Heart right ventricle (tissue), 16 donors: ENCODE results near the gene TSHB. TPM values are rescaled to one million over a fixed set of nuclear protein-coding genes. Genes with fewer than 3 reads are reported as not detected.
A peak's percentile ranks its signal among the peaks of the same experiment; 100 is the strongest.

Experiments used
- ATAC-seq, 8 donors: fragments of 200-7000 bp; cut with Tn5 transposase; one replicate each; pipeline ENCODE4 v1.9.1; 2020; ENCODE audit warnings: mild to moderate bottlenecking in 8 of 8, moderate library complexity in 8 of 8, moderate number of reproducible peaks in 1 of 8
- DNase-seq, 2 donors: peaks; one replicate each; pipeline ENCODE4 v3.0.0-alpha.2; 2020
- H3K27ac ChIP-seq, 10 donors: fragments of 200-600 bp; sonication (generic) in 2 of 10; one replicate each; pipeline versions ENCODE4 v1.5.0 to v1.8.0; 2020 to 2022; ENCODE audit warnings: mild to moderate bottlenecking in 3 of 10
- H3K27me3 ChIP-seq, 7 donors: fragments of 200-600 bp; one replicate each; pipeline ENCODE4 v1.8.0; 2021 to 2022; ENCODE audit warnings: mild to moderate bottlenecking in 2 of 7
- H3K36me3 ChIP-seq, 9 donors: fragments of 200-600 bp; sonication (generic) in 1 of 9; one replicate each; pipeline versions ENCODE4 v1.5.0 to v1.8.0; 2020 to 2022; ENCODE audit warnings: mild to moderate bottlenecking in 2 of 9
- H3K4me1 ChIP-seq, 9 donors: fragments of 200-600 bp; sonication (generic) in 1 of 9; one replicate each; pipeline versions ENCODE4 v1.5.0 to v1.8.0; 2020 to 2022; ENCODE audit warnings: mild to moderate bottlenecking in 4 of 9
- H3K4me3 ChIP-seq, 10 donors: fragments of 200-600 bp; sonication (generic) in 2 of 10; one replicate each; pipeline versions ENCODE4 v1.5.0 to v1.8.0; 2020 to 2022; ENCODE audit warnings: mild to moderate bottlenecking in 7 of 10, moderate library complexity in 2 of 10
- H3K9me3 ChIP-seq, 11 donors: fragments of 200-600 bp in 10 of 11; sonication (generic) in 2 of 11; one replicate each; pipeline versions ENCODE4 v1.5.0 to v1.8.0; 2013 to 2022; ENCODE audit warnings: mild to moderate bottlenecking in 2 of 11, control low read depth in 1 of 11, moderate library complexity in 1 of 11
- WGBS, 2 donors: extraction: QIAGEN DNeasy Blood & Tissue Kit; methylation state at CpG; one replicate each; pipeline ENCODE4 v1.1.7; 2013; ENCODE audit warnings: inconsistent platforms in 1 of 2; 5-methylcytosine and 5-hydroxymethylcytosine counted together
- intact Hi-C, 10 donors: fragments of 100-400 bp; cut with DNase I; formaldehyde crosslinking; loops; one replicate each; pipeline versions ENCODE4 v1.11.1 to v1.14.2; 2022
- polyA plus RNA-seq, 2 donors: library from polyadenylated mRNA; stranded (reverse); fragments of 200-250 nt; gene quantifications; one replicate each; pipeline ENCODE4 v1.2.3, GENCODE V29; 2013
- total RNA-seq, 10 donors: library from RNA; stranded (reverse); fragmentation: NEBNext Ultra II Directional in 3 of 10; extraction: Animal tissue kit (Norgen Biotek cat#: 25700) in 3 of 10; gene quantifications; one replicate each; pipeline versions ENCODE4 v1.2.1 to v1.2.4, GENCODE V29; 2021 to 2023
- TF ChIP-seq, protein P1 (sequence below), 9 donors: fragments of 200-600 bp; sonication (generic) in 2 of 9; IDR thresholded peaks; one replicate each; pipeline versions ENCODE4 v1.5.0 to v1.8.0; 2021 to 2022; ENCODE audit warnings: antibody characterized with exemption in 9 of 9, mild to moderate bottlenecking in 5 of 9, moderate library complexity in 1 of 9
- donor health status: Arrhythmogenic right ventricular cardiomyopathy.
- donor health status: ischemic (EF 13 %, LVEDD 7.1; RV severe dilation, severe dysfunction).
- donor health status: healthy with polysubstance abuse.
- donor health status: DM: no; HTN: yes; CAD: no.
- donor health status: DM: no; HTN: no; CAD: no.
- donor health status: ischemic (EF 25% LVEDD 6.9; RV normal size, moderate dysfunction).
- donor health status: ischemic (EF 25% LVEDD 5.7; RV mildly dilated, moderate dysfunction).
- donor health status: healthy.
- donor health status: DM: yes; HTN: yes; CAD: no.
- donor health status: Ischemic cardiomyopathy.
- donor health status: ischemic (EF 35%, LVEDD 5.7; RV mildly dilated, moderate dysfunction).
- donor health status: nonischemic (EF 11% LVEDD 7.7; RV severe dilation, severe dysfunction).
- donor health status: DM: yes; HTN: yes; CAD: no.
- donor health status: PGD.
- donor health status: ischemic (EF 29% LVEDD 5.4; RV normal size, mild dysfunction).
- donor health status: nonischemic (EF 23%, LVEDD 6.1; RV moderate dilation, normal function).

Gene TSHB
- total and polyA plus RNA-seq, 12 donors: not detected

DNA sequence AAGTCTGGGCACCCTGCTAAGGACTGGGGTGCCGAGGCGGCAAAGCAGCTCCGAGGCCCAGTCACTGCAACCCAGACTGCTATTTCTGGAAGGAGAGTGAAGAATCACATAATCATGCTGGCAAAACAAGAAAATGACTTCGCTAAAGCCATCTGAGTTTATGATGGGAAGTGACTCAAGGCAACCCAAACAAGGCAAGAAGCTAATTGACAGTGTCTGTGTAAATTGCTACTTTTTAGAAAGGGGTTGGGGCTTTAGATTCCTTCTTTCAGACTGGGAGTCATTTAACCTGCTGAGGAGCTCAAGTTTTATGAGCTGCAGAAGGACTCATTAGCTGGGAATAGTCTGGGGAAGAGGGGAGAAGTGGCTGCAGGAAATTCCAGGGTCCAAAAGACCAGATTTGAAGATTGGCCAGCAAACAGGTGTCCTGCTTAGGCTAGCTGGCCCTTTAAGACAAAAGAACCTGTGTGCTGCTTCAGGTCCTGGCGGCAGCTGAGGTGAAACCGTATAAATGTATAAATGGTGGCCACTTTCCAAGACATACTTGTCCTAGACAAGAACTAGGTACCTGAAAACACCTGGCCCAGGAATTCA lies 28.1 kb downstream of the TSHB start:
- H3K4me1 ChIP-seq: peaks cover 0 to 13% (median 2%) of the 10 kb centered on the region in 9 donors
- TF ChIP-seq, protein P1, sequence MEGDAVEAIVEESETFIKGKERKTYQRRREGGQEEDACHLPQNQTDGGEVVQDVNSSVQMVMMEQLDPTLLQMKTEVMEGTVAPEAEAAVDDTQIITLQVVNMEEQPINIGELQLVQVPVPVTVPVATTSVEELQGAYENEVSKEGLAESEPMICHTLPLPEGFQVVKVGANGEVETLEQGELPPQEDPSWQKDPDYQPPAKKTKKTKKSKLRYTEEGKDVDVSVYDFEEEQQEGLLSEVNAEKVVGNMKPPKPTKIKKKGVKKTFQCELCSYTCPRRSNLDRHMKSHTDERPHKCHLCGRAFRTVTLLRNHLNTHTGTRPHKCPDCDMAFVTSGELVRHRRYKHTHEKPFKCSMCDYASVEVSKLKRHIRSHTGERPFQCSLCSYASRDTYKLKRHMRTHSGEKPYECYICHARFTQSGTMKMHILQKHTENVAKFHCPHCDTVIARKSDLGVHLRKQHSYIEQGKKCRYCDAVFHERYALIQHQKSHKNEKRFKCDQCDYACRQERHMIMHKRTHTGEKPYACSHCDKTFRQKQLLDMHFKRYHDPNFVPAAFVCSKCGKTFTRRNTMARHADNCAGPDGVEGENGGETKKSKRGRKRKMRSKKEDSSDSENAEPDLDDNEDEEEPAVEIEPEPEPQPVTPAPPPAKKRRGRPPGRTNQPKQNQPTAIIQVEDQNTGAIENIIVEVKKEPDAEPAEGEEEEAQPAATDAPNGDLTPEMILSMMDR (IDR thresholded peaks at IDR 0.05): no peak
- no peaks in the 10 kb centered on the region for H3K27me3 ChIP-seq
- ATAC-seq (no peak), DNase-seq (no peak)
- no peak overlapping the region for H3K27ac ChIP-seq
- WGBS, 2 donors: 89 to 93% methylated on average over 6 of the region's 6 CpGs
- intact Hi-C loops: loop anchor here in 1 of 10 donors (5.0 kb wide), 1 partner anchor 55 kb away; no protein-coding TSS in a partner anchor
- no peaks in the 10 kb centered on the region for H3K9me3 ChIP-seq
- peaks cover 0 to 34% (median 0%) of the 10 kb centered on the region in 9 donors for H3K36me3 ChIP-seq
- no peak overlapping the region for H3K4me3 ChIP-seq

DNA sequence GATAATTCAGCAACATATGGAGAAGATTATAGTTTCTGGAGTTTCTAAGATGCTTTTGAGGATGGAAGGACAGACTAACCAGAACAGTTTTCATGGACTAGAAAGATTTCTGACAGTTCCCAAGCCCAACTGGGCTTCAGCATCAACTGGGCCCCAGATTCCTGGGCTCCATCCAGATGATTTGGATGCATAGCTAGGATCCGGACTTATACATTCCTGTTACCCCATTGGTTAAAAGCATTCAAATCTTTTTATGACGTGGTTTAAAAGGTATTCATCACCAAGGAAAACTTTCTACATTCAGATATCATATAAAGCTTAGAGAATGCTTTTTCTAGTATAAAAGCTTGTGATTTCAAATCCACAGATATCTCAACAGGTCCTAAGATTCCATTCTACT lies 29.7 kb downstream of the TSHB start:
- no peak for ATAC-seq
- Histone ChIP-seq H3K27me3 (no peaks in the 10 kb centered on the region), H3K4me1 (peaks cover 0 to 18% (median 7%) of the 10 kb centered on the region in 9 donors), H3K36me3 (peaks cover 0 to 34% (median 0%) of the 10 kb centered on the region in 9 donors), H3K27ac (no peak overlapping the region), H3K9me3 (no peaks in the 10 kb centered on the region), H3K4me3 (no peak overlapping the region)
- DNase-seq: no peak
- TF ChIP-seq, protein P1 (IDR thresholded peaks at IDR 0.05): no peak
- 41 to 45% methylated on average over 2 of the region's 2 CpGs for WGBS, 2 donors
- intact Hi-C loops: loop anchor here in 1 of 10 donors (5.0 kb wide), 1 partner anchor 53 kb away; no protein-coding TSS in a partner anchor

DNA sequence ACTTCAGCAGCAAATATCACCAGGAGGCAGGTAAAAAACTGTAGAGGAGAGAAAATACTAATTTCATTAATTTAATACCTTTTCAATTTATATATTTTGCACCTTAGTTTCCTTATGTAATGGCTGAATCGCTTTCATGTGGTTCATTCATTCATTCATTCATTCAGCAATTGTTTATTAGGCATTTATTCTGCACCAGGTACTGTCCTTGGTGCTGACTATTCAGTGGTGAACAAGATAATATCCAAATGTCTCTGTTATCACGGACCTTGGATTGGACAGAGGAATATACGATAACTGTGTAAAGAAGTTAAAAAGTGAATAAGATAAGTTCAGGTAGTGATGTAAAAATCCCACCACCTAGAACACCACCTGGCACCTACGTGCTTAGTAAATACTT lies 30.9 kb downstream of the TSHB start:
- Histone ChIP-seq H3K27me3 (no peaks in the 10 kb centered on the region), H3K9me3 (no peaks in the 10 kb centered on the region), H3K27ac (no peak overlapping the region), H3K4me1 (peaks cover 0 to 18% (median 7%) of the 10 kb centered on the region in 9 donors), H3K4me3 (no peak overlapping the region), H3K36me3 (peaks cover 0 to 34% (median 0%) of the 10 kb centered on the region in 9 donors)
- intact Hi-C loops: loop anchor here in 1 of 10 donors (5.0 kb wide), 1 partner anchor 42 kb away; no protein-coding TSS in a partner anchor
- TF ChIP-seq, protein P1 (IDR thresholded peaks at IDR 0.05): no peak
- no peak for DNase-seq
- 59 to 82% methylated on average over 4 of the region's 4 CpGs for WGBS, 2 donors
- no peak for ATAC-seq

DNA sequence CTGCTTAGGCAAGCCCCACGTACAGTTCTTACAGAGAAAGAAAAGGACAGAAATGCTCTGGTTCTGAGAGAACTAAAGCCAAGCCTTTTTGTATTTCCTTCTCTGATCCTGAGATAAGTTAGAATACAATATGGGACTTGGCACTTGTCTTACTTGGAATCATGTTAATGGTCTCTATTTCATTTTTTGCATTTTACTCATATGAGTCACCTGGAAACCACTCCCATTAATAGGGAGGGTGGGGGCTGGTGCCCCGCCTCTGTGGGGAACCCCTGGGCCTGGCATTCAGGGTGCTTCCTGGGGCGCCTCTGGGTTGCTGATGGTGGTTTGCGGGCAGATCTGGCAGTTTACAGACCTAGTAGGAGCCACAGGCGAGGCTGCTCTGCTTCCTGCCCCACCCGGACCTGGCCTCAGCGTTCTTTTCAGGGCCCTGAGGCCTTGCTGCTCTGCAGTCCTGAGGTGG lies 32.9 kb downstream of the TSHB start:
- H3K36me3 ChIP-seq: peaks cover 0 to 22% (median 0%) of the 10 kb centered on the region in 9 donors
- H3K4me3 ChIP-seq: no peak overlapping the region
- WGBS, 2 donors: 53 to 62% methylated on average over 7 of the region's 7 CpGs
- TF ChIP-seq, protein P1 (IDR thresholded peaks at IDR 0.05): no peak
- H3K4me1 ChIP-seq: peaks cover 0 to 18% (median 7%) of the 10 kb centered on the region in 9 donors
- intact Hi-C loops: loop anchor here in 2 of 10 donors (2.0 to 5.0 kb wide), 2 partner anchors 26 to 40 kb away; partner anchors contain the start of gene TSPAN2 (in 1 of the 2)
- H3K27me3 ChIP-seq: no peaks in the 10 kb centered on the region
- ATAC-seq: peak; percentile 81 to 91 (median 90)
- H3K9me3 ChIP-seq: no peaks in the 10 kb centered on the region
- peak overlapping the region in 9 of 10 donors; percentile 20 to 75 (median 59) for H3K27ac ChIP-seq
- peak; percentile 29 to 54 for DNase-seq
